Activated CD4-positive, alpha-beta memory T cell treated with anti-CD3 and anti-CD28 coated beads for 36 hours (primary cell): ENCODE measurements around the gene CAMK2B. TPM values are rescaled to one million over a fixed set of nuclear protein-coding genes. Genes with fewer than 3 reads are reported as not detected.

Experiments used
- CTCF ChIA-PET: fragments of 350-600 bp; sonication (Branson Sonifier 250); formaldehyde crosslinking; loops from one replicate; lab custom pipeline; 2021; ENCODE audit warnings: antibody characterized with exemption, inconsistent platforms; lab: Charles Lee
- POLR2A ChIA-PET: fragments of 350-600 bp; sonication (Branson Sonifier 250); formaldehyde crosslinking; loops from one replicate; lab custom pipeline; 2021; ENCODE audit warnings: antibody characterized with exemption; lab: Charles Lee
- DNase-seq: peaks from one replicate; pipeline ENCODE4 v3.0.0-alpha.2; 2020
- H3K27ac Mint-ChIP-seq: one replicate; pipeline ENCODE4 v1.8.0; 2021; ENCODE audit warnings: mixed read lengths
- H3K27me3 Mint-ChIP-seq: one replicate; pipeline ENCODE4 v1.8.0; 2021; ENCODE audit warnings: mixed read lengths
- H3K36me3 Mint-ChIP-seq: one replicate; pipeline ENCODE4 v1.8.0; 2021; ENCODE audit warnings: mixed read lengths
- H3K4me1 Mint-ChIP-seq: one replicate; pipeline ENCODE4 v1.8.0; 2021; ENCODE audit warnings: low read depth, mixed read lengths
- H3K4me3 Mint-ChIP-seq: one replicate; pipeline ENCODE4 v1.8.0; 2021; ENCODE audit warnings: mild to moderate bottlenecking, mixed read lengths
- H3K9me3 Mint-ChIP-seq: one replicate; pipeline ENCODE4 v1.8.0; 2021; ENCODE audit warnings: mixed read lengths
- intact Hi-C: fragments of 100-400 bp; cut with micrococcal nuclease; formaldehyde crosslinking; loops from one replicate; pipeline ENCODE4 v1.15.1; 2023
- total RNA-seq, 2 experiments: library from RNA; stranded (reverse); gene quantifications; one replicate each; pipeline ENCODE4 v1.2.3, GENCODE V29; 2021

The CAMK2B gene
- total RNA-seq, 2 experiments from 2014 or later, result 0.46 to 0.76 TPM

- Mint-ChIP-seq H3K4me1 (peaks cover 2% of the 10 kb centered on the region), H3K9me3 (peaks cover 2% of the 10 kb centered on the region), H3K27me3 (peaks cover 12% of the 10 kb centered on the region), H3K27ac (no peak overlapping the region), H3K4me3 (no peak overlapping the region), H3K36me3 (no peaks in the 10 kb centered on the region)
- intact Hi-C loops, result no loop called here
- CTCF ChIA-PET, result no interaction called here
- POLR2A ChIA-PET, result no interaction called here
- DNase-seq, result no peak
Measured at GRCh38 chr7:44313621-44314031, 11.8 kb downstream of the CAMK2B start.

GRCh38 chr7:44313016-44313415, 12.4 kb downstream of the CAMK2B start:
- Mint-ChIP-seq H3K27me3 (peaks cover 12% of the 10 kb centered on the region), H3K4me3 (no peak overlapping the region), H3K27ac (no peak overlapping the region), H3K36me3 (no peaks in the 10 kb centered on the region), H3K9me3 (peaks cover 2% of the 10 kb centered on the region), H3K4me1 (peaks cover 2% of the 10 kb centered on the region)
- ChIA-PET POLR2A (no interaction called here), CTCF (no interaction called here)
- no peak for DNase-seq
- intact Hi-C loops, result no loop called here

GRCh38 chr7:44311561-44312495, 13.6 kb downstream of the CAMK2B start:
- Mint-ChIP-seq H3K4me1 (peaks cover 2% of the 10 kb centered on the region), H3K4me3 (no peak overlapping the region), H3K27ac (no peak overlapping the region), H3K27me3 (peaks cover 10% of the 10 kb centered on the region), H3K9me3 (peaks cover 2% of the 10 kb centered on the region), H3K36me3 (no peaks in the 10 kb centered on the region)
- ChIA-PET POLR2A (no interaction called here), CTCF (no interaction called here)
- intact Hi-C loops, result no loop called here
- no peak for DNase-seq

- H3K4me3 Mint-ChIP-seq, result no peak overlapping the region
- peaks cover 2% of the 10 kb centered on the region for H3K4me1 Mint-ChIP-seq
- peaks cover 2% of the 10 kb centered on the region for H3K9me3 Mint-ChIP-seq
- ChIA-PET CTCF (interaction anchor here (1.2 kb wide), 1 partner anchor 69 kb away, joined by 4 read pairs; no protein-coding TSS in a partner anchor), POLR2A (no interaction called here)
- intact Hi-C loops, result no loop called here
- no peaks in the 10 kb centered on the region for H3K36me3 Mint-ChIP-seq
- no peak overlapping the region for H3K27ac Mint-ChIP-seq
- DNase-seq, result no peak
- H3K27me3 Mint-ChIP-seq, result peaks cover 10% of the 10 kb centered on the region
Measured at GRCh38 chr7:44310221-44310848, 15.1 kb downstream of the CAMK2B start.

- Mint-ChIP-seq H3K9me3 (no peaks in the 10 kb centered on the region), H3K27me3 (peaks cover 10% of the 10 kb centered on the region), H3K4me3 (no peak overlapping the region), H3K4me1 (peaks cover 2% of the 10 kb centered on the region), H3K27ac (no peak overlapping the region), H3K36me3 (no peaks in the 10 kb centered on the region)
- POLR2A ChIA-PET, result no interaction called here
- intact Hi-C loops, result loop anchor here (5.0 kb wide), 1 partner anchor 52 kb away; no protein-coding TSS in a partner anchor
- DNase-seq, result peak; percentile 60
- CTCF ChIA-PET, result interaction anchor here (1.2 to 2.3 kb wide), 2 partner anchors 68 kb away, joined by 4 to 28 read pairs; no protein-coding TSS in a partner anchor
Measured at GRCh38 chr7:44309271-44310091, 15.9 kb downstream of the CAMK2B start.

GRCh38 chr7:44308596-44309270, 16.7 kb downstream of the CAMK2B start:
- H3K27me3 Mint-ChIP-seq, result peaks cover 10% of the 10 kb centered on the region
- CTCF ChIA-PET, result interaction anchor here (2.3 kb wide), 1 partner anchor 67 kb away, joined by 28 read pairs; no protein-coding TSS in a partner anchor
- H3K4me1 Mint-ChIP-seq, result peaks cover 2% of the 10 kb centered on the region
- H3K36me3 Mint-ChIP-seq, result no peaks in the 10 kb centered on the region
- POLR2A ChIA-PET, result no interaction called here
- H3K4me3 Mint-ChIP-seq, result no peak overlapping the region
- intact Hi-C loops, result loop anchor here (5.0 kb wide), 1 partner anchor 51 kb away; no protein-coding TSS in a partner anchor
- H3K27ac Mint-ChIP-seq, result no peak overlapping the region
- DNase-seq, result no peak
- H3K9me3 Mint-ChIP-seq, result no peaks in the 10 kb centered on the region

- Mint-ChIP-seq H3K36me3 (no peaks in the 10 kb centered on the region), H3K27me3 (peaks cover 10% of the 10 kb centered on the region), H3K27ac (no peak overlapping the region), H3K9me3 (no peaks in the 10 kb centered on the region), H3K4me3 (no peak overlapping the region), H3K4me1 (peaks cover 2% of the 10 kb centered on the region)
- ChIA-PET CTCF (interaction anchor here (0.6 to 2.3 kb wide), 3 partner anchors 64 to 95 kb away, joined by 3 to 28 read pairs (median 3); no protein-coding TSS in a partner anchor), POLR2A (no interaction called here)
- no peak for DNase-seq
- intact Hi-C loops, result loop anchor here (1.0 to 5.0 kb wide), 2 partner anchors 51 to 67 kb away; no protein-coding TSS in a partner anchor
Measured at GRCh38 chr7:44307905-44308595, 17.3 kb downstream of the CAMK2B start.

- ChIA-PET POLR2A (no interaction called here), CTCF (interaction anchor here (0.6 to 2.3 kb wide), 3 partner anchors 64 to 96 kb away, joined by 3 to 28 read pairs (median 3); no protein-coding TSS in a partner anchor)
- Mint-ChIP-seq H3K9me3 (no peaks in the 10 kb centered on the region), H3K4me1 (peaks cover 2% of the 10 kb centered on the region), H3K27me3 (peaks cover 10% of the 10 kb centered on the region), H3K27ac (no peak overlapping the region), H3K36me3 (no peaks in the 10 kb centered on the region), H3K4me3 (no peak overlapping the region)
- intact Hi-C loops, result loop anchor here (1.0 to 5.0 kb wide), 2 partner anchors 50 to 66 kb away; no protein-coding TSS in a partner anchor
- peak; percentile 46 for DNase-seq
Measured at GRCh38 chr7:44307301-44307900, 18.0 kb downstream of the CAMK2B start.

- CTCF ChIA-PET, result no interaction called here
- POLR2A ChIA-PET, result no interaction called here
- Mint-ChIP-seq H3K27ac (no peak overlapping the region), H3K27me3 (peaks cover 8% of the 10 kb centered on the region), H3K4me3 (no peak overlapping the region), H3K36me3 (no peaks in the 10 kb centered on the region), H3K4me1 (peaks cover 2% of the 10 kb centered on the region), H3K9me3 (no peaks in the 10 kb centered on the region)
- intact Hi-C loops, result loop anchor here (1.0 to 5.0 kb wide), 2 partner anchors 49 to 65 kb away; no protein-coding TSS in a partner anchor
- peak; percentile 7 for DNase-seq
Measured at GRCh38 chr7:44306606-44307005, 18.8 kb downstream of the CAMK2B start.
